ENCODE measurements around the gene ABCC11.

DNA sequence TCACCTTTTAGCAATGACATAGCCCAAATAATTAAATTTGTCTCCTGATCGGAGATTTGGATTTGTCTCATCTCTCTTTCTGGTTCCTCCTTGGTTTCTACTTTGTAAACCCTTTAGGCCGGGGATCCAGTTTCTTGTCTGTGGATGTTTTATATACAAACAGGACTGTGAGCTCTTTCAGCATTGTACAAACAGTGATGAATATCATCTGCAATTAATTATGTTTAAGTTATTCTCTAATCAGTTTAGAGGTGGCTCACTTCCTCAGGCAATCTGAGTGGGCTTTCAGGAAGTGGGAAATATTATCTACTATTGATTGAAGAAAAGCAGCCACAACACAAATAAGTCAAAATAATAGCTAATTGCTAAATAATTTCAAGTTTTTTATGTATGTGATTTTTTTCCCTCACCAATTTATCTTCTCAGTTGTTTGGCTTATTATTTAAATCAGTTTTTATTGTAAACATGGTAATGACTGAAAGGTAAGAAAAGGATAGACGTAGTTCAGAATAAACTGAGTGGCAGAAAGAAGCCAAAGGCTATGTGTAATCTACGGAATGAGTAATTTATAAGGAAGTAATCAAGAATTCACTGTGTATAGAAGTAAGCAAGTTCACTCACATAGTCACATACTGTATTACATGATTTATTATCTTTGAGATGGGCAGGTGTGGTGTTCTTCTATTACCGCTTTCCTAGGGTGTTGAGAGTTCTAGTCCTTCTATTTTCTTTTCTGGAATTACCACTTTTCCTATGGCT, 3.4 kb upstream of the ABCC11 start:
- TF ChIP-seq, protein P1, sequence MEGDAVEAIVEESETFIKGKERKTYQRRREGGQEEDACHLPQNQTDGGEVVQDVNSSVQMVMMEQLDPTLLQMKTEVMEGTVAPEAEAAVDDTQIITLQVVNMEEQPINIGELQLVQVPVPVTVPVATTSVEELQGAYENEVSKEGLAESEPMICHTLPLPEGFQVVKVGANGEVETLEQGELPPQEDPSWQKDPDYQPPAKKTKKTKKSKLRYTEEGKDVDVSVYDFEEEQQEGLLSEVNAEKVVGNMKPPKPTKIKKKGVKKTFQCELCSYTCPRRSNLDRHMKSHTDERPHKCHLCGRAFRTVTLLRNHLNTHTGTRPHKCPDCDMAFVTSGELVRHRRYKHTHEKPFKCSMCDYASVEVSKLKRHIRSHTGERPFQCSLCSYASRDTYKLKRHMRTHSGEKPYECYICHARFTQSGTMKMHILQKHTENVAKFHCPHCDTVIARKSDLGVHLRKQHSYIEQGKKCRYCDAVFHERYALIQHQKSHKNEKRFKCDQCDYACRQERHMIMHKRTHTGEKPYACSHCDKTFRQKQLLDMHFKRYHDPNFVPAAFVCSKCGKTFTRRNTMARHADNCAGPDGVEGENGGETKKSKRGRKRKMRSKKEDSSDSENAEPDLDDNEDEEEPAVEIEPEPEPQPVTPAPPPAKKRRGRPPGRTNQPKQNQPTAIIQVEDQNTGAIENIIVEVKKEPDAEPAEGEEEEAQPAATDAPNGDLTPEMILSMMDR (conservative IDR thresholded peaks at IDR 0.05 in 1 of 2, IDR thresholded peaks at IDR 0.05 in 1 of 2; ENCODE audit: extremely low read depth in 1 of 2, insufficient read depth in 1 of 2, low read depth in 1 of 2, low read length in 2 of 2) = no peak
- no peak for TF ChIP-seq EZH2 (IDR thresholded peaks at IDR 0.05; ENCODE audit: borderline replicate concordance, low read length)
